MV-4-11 (cell line): ENCODE measurements around the gene SLC22A2.

Experiments
- DNase-seq: peaks from one replicate; lab custom pipeline; 2025; lab: John Stamatoyannopoulos, UW

SLC22A2 gene

DNA sequence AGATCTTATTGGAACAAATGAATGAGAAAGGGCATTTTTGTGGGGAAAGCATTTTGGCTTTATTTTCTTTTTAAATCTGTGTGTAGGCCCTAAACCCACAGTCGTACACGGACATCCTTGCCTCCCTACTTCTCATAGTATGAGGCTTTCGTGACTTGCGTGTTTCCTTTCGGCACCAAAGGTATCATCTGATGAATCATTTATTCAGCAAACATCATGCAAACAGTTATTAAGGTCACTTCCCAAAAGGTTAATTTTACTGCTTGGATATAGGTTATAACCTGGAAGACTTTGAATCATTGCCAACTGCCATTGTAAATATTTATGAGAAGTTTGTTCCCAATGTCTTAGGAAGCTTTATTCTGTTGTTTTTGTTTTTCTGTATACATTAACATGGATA lies 15.1 kb upstream of the SLC22A2 start:
- no peak for DNase-seq

DNA sequence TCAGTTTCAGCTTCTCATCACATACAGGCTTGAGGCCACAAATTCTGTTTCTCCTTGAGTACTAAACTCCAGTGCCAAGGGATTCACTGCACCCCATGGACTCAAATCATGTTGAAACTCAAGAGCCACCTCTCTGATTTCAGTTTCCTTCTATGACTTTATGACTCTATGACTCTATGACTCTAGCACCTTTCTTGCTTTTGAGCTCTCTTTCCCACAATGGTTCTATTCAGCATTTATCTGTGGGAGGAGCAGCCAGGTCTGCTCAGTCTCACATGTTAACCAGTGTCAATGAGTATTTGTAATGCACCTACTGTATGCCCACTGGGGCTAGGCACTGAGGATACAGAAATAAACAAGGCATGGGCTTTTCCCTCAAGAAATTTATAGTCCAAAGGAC lies 14.6 kb upstream of the SLC22A2 start:
- DNase-seq: no peak

DNA sequence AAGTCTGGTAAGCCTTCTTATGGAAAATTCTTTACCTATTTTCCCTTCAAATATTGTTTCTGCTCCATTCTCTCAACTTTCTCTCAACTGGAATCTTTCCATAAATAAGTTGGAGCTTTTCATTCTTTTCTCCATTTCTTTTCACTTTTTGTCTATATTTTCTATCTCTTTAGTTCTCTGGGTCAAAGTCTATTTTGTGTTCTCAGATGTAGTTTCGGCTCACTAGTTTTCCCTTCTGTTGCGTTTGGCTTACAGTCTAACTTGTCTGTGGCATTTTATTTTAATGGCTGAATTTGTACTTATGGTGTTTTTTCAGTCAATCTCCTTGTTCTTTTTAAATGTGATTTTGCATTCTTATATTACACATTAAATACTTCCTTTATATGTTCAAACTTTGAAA lies 14.1 kb upstream of the SLC22A2 start:
- DNase-seq: no peak

DNA sequence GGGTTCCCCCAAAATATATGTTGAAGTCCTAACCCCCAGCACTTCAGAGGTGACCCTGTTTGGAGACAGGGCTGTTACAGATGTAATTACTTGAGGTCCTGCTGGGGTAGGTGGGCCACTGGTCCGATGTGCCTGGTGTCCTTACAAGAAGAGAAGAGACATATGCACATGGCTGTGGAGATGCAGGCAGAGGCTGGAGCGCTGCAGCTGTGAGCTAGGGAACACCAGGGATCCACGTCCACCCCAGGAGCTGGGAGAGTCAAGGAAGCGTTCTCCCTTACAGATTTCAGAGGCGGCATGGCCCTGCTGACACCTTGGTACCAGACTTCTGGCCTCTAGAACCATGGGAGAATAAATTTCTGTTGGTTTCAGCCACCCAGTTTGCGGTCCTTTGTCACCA lies 11.7 kb upstream of the SLC22A2 start:
- no peak for DNase-seq

DNA sequence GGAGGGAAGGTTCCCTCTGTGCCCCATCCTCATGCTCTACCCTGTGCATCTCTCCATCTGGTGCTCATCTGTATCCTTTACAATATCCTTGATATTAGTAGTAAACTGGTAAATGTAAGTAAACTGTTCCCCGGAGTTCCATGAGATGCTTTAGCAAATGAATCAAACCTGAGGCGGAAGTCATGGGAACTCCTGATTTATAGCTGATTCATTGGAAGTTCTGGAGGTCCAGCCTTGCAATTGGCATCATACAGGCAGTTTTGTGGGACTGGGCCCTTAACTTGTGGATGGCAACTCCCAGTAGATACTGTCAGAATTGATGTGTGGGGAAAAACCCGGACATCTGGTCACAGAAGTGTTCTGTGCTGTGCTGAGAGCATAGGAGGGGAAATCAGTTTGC lies 11.2 kb upstream of the SLC22A2 start:
- DNase-seq: no peak

DNA sequence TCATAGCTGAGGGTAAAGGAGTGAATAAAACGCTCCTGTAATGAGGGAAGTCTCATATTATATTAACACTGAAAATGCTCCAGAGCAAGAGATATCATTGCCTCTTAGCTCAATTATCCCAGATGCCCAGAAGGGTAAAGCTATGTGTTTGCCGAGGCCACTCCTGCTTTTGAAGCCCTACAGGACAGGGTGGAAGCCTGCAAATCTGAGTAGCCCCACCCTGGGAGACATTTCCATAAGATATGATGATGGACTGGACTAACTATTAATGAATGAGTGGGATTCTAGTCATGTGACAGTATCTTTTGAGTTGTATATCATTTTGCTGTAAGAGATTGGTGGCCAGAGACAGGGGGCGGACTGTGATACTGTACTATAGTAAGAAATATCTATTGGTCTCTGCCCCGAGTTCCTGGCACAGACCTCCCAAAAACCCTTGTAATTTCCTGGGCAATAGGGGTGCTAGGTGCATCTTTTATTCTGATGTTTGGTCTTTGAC lies 10.5 kb upstream of the SLC22A2 start:
- no peak for DNase-seq

DNA sequence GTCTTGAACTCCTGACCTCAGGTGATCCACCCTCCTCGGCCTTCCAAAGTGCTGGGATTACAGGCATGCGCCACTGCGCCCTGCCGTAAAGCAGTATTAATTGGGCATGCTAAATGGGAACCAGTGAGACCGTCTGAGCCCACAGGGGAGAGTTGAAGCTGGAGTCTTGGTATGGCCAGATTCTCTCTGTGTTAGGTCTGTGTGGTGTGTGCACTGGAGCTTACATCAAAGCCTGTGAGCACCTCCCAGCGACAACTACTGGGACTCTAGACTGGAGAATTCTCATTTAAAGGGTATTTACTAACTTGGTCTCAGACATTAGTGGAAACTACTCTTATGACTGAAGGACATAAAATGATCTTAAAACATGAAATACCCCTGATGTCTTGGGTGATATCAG lies 8.5 kb upstream of the SLC22A2 start:
- DNase-seq: no peak

DNA sequence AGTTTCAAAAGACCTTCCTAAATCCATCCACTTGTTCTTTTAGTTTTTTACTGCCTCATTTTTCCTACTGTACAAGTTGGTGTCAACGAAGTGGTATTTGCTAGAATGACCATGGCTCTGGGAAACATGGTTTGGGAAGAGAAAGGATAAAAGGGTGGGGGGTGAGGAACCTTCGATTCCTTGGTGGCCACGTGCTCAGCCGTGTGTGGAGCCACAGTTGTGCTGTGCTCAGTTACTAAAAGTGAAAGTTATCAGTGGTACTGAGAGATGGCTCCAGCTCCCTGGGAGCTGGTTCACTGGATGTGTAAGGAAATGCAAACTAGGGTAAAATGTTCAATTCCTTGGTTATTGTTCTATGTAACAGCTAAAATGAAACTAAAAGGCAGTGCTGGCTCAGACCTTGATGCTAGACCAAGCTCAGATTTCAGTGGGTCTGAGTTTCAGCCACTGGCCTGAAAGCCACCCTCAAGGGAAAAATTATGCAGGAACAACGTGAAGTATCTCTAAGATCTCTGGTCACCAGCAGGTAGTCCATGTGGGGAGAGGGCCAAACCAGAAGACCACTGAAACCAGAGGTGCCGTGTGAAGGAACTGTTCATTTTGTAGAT lies 7.4 kb upstream of the SLC22A2 start:
- no peak for DNase-seq

DNA sequence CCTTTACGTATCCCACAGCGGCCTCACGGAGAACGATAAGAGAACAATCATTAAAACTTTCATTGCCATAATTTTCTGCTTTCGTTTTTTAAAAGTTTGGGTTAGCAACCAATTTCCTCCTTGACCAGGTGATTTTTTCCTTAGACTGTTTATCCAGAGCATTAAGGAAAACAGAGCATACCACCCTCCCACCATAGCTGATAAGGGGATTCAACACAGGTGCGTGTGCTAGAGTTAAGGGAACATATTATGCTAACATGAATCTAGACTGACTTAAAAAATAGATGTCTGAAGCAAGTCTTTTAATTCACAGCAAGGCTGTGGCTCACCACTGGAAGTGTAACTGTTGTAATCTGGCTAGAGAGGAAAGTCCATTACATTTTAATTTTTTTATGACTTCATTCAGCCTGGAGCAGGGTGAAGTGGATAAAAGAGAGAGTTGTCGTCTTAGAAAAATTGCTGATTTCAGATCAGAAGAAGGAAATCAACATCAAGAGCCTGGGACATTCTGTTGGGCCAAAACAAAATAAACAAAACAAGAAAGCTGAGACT lies 5.5 kb upstream of the SLC22A2 start:
- no peak for DNase-seq

DNA sequence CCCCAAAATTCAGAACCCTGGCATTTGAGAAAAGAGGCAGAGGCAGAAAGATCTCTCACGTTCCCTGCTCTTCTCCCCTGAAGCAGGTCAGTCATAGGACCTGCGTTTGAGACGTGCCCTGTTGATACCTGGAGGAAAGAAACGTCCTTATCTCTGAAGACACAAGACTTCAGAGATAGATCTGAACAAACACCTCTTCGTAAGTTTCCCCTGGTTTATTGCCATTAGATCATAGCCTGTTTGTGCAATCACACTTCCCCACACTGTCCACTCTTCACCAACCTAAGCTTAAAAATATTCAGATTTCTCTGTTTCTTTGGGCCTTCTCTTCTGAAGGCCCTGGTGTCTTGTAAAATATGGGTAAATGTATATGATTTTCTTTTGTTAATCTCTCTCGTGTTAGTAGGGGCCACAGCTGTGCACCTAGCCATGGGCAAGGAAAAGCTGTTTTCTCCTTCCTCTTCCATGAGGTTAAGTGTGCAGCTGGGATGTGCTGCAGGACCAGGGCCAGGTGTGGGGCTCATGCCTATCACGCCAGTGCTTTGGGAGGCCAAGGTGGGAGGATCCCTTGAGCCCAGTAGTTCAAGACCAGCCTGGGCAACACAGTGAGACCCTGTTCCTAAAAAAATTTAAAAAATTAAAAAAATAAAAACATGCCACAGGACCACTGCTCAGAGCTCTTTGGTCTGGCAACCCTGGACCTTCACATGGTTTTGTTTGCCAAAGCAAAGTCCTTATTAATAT lies 4.7 kb upstream of the SLC22A2 start:
- DNase-seq: no peak

DNA sequence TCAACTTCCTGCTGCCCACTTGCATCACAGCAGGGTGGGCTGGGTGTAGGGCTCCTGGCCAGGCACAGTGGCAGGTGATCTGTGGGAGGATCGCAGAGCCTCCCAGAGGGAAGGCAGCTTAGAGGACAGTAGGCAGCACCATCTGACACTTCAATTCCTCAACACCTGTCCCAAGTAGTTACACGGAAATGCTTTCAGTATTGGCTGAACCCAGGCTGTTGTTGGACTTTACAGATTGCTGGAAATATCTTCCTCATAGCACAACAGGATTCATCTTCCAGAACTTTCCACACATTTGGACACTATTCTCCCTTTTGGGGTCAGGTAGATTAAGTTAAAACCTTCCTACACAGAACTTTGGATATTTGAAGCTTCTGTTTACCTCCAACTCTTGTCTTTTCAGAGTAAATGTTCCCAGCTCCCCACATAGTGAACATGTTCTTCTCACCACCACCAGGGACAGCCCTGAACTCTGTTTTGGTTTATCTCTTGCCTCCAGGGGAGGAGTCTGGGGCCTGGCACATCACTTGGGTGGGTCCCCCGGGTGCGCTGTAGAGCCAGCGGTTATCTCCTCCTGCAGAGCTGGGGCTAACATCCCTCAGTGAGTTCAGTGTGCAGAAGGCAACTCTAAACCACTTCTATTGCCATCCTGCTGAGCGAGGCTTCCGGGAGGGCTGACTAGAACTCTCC lies 3.5 kb upstream of the SLC22A2 start:
- no peak for DNase-seq

DNA sequence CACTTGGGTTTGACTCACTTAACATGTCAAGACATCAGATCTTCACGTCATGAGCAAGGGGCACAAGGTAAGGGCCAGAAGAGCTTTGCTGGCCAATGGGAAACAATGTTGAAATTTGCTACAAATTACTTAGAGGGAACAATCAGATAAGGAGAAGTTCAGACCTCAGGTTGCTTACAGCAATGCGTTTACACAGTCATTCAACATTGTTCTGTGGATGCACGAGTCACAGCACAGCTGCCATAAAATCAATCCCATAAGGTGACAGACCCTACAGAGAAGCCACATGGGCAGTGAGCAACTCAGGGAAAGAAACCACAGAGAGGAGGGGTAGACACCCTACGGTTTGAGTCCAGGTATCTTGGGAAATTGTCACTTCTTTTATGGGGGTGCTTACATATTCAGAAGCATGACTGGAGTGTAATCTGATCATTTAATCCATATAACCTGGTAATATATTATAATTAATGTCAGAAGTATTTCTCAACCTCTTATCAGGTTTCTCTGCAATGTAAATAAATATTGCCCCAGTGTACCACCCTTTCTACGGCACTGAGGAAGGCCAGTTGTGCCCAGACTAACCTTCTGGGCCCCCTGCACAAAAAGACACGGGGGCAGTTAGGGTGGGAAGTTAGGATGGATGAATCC lies 2.3 kb upstream of the SLC22A2 start:
- no peak for DNase-seq

DNA sequence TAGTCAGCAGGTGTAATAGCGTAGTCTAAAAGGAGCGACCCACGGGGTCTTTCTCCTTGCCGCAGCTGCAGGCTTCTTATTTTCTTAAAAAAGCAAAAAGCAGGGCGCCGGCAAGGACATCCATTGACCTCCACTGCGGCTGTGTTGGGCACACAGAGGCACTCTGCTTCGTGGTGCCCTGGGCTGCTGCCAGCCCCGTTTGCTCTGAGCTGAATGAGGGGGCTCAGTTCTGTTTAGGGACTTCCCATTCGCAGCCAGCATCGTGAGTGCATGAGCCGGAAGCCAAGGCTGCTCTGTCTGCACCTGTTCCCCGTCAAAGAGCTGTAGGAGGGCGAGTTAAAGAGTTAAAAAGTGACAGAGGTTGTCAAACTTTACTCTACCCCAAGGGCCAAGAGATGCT lies 1.7 kb upstream of the SLC22A2 start:
- DNase-seq: no peak

DNA sequence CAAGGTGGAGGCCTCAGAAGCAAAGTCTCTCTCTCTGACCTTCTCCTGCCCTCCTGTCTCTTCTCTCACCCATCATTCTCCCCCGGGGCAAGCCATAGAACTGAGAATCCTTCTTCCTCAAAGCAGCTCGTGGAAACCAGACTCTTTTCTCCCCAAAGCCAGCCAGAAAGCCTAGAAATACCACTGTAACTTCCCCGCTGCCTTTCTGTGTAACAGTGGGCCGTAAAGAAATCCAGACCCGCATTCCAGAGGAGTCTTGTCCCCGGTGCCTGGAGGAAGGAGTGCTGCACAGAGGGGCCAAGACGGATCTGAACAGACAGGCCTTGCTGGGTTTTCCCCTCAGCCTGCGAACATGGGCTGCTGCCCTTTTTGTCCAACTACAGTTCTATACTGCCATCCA lies 977 bp upstream of the SLC22A2 start:
- DNase-seq: no peak

DNA sequence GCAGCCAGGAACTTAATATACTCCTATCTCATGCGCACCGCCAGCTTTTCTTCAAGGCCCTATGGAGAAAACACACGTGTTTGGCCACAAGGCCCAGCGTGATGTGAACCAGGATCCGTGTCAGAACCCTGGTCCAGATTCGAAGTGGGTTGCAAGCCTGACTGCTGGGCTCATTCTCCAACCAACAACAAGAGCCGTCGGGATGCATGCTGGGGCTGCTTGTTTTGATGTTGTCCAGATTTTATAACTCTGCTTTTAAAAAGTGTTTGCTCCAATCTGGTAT lies 463 bp upstream of the SLC22A2 start:
- DNase-seq: no peak

DNA sequence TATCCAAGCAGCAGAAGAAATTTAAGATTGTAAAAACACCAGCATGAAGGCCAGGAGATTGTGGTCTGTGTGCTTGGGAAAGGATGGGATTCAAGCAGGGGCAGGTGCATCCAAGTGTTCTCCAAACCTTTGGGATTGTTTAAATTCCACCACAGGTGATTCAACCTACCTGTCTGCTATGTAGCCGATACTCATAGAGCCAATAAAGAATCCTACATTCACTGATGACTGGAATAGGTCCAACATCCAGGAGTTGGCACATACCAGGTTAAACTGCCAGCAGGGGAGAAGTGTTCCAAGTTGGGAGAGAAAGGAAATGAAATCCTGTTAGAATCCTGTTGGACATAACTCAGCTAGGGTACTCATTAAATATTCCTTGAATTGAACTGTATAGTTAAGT lies 2.2 kb downstream of the SLC22A2 start:
- no peak for DNase-seq

DNA sequence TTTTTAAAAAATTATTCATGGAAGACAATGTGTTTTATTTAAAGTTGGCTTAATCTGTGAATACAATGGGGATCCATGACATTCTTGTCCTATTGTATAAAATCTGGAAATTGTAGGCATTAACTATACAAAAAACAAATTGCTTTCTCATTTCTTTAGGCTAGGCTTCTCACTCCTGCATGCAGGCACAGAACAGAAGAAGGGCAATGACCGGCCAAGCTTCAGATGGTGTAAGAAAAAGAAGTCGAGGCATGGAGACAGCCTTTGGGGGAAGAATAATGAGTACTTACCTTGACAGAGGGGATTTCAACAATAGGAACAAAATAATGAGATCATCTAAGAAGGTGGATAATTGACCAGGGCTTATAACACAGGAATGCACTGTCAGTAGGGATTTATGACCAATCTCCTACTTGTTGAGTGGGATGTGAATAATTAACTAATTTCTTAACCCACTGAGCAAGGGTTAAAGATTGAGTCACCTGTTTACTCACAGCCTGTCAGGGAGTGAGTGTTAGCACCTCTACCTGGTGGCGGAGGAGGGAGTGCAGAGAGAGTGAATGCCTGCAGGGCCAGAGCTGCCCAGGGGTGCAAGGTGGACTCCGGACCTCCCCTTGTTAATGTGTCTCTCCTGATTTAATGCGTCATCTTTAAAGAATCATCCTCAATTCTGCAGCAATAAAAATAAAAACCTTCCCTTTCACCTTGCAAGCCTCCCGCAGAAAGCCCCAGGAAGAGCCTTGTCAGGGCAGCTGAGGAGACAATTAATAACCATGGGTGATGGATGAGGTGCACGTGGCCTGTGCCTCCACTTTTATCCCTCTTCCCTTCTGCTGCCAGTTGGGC lies 3.9 kb downstream of the SLC22A2 start:
- no peak for DNase-seq

DNA sequence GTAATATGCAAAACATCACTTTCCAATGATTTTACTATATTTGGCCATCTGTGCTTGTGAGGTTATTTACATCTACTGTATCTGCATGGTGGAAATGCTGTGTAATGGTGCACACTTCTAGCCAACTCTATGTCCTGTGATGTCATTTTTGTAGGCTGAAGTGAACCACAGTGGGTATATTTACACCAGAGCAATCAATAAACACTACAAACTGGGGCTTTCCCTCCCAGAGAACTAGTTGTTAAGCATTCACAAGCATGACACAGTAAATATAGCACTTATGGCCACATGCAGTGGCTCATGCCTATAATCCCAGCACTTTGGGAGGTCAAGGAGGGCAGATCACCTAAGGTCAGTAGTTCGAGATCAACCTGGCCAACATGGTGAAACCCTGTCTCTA lies 4.9 kb downstream of the SLC22A2 start:
- DNase-seq: no peak

DNA sequence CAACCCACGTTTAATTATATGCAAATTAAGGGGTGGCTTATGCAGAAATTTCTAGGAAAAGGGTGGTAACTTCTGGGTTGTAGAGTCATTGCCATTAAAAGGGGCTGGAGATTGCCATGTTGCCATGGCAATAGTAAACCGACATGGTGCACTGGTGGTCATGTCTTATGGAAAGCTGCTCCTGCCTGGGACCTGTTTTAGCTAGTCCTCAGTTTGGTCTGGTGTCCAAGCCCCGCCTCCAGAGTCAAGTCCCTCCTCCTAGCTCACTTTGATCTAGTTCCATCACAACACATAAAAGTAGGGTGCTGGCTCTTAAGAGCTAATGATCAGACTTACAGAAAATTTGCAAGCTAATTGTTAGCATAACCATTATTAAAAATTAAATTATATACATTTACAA lies 5.3 kb downstream of the SLC22A2 start:
- no peak for DNase-seq

DNA sequence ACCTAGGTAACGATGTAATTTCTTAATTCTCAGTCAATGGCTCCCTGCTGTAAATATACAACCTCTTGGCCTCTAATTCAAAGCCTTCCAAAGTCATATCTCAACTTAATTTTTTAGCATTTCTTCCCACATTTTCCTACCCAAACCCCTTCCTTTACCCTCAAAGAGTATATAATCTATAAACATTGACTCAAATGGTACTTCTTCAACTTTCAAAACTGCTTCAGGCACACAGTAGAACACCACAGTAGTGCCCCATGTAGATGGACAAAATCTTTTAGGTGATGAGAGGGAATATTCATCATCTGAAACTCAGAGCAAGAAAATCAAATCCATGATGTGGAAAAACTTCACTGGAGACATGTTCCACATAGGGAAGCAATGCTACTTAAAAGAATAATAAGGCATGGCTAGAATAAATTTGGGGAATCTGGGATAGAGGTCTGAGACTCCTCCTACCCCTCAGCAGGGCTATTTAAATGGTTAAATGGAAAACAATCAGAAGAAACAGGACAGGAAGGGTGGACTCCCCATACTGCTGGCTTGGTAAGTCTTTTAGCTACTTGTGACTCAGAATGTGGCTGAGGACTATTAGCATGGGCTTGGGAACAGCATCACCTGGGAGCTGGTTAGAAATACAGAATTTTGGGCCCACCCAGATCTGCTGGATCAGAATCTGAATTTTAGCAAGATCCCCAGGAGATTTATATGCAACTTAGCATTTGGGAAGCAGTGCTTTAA lies 6.4 kb downstream of the SLC22A2 start:
- DNase-seq: no peak

DNA sequence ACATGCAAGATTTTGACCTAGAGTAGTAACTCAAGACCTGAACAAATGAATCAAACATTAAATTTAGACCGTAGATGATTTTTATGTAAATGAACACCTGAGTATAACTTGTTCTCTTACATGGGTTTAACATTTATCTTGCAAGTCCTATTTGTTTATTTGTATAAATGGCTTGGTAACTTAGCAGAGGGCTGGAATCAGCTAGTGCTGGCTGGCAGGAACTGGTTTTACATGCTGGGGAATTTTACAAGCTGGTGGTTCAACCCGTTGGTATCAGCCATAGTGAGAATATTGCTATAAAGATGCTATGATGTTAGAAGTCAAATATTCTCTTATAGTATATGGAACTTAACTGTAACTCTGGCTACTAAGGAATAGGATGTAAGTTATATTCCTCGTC lies 8.9 kb downstream of the SLC22A2 start:
- DNase-seq: no peak
